GM23338 (cell line): Measurements from ENCODE around the gene ADGRV1. TPM values are rescaled to one million over a fixed set of nuclear protein-coding genes. Genes with fewer than 3 reads are reported as not detected.

ENCODE experiments used
- ATAC-seq: fragments of 200-7000 bp; cut with Tn5 transposase; 3 replicates; pipeline ENCODE4 v1.9.1; 2020
- DNase-seq: peaks from one replicate; pipeline ENCODE4 v3.0.0-alpha.2; 2015; ENCODE audit warnings: low spot score
- H2AFZ ChIP-seq: fragments of 200-600 bp; sonication (generic); 2 replicates; pipeline ENCODE4 v1.8.0; 2016; ENCODE audit warnings: antibody characterized with exemption, mild to moderate bottlenecking, moderate library complexity
- H3F3A ChIP-seq: fragments of 200-600 bp; sonication (generic); replicated peaks from 2 replicates; pipeline ENCODE4 v1.8.0; 2017; ENCODE audit warnings: antibody characterized with exemption, mixed run types, low read depth
- H3K27ac ChIP-seq: fragments of 200-600 bp; sonication (generic); 2 replicates; pipeline ENCODE4 v1.6.1; 2016; ENCODE audit warnings: low read depth
- H3K27me3 ChIP-seq: fragments of 200-600 bp; sonication (generic); 2 replicates; pipeline ENCODE4 v1.8.0; 2016; ENCODE audit warnings: mild to moderate bottlenecking, mixed run types, moderate library complexity; ENCODE audit not compliant: insufficient read depth
- H3K36me3 ChIP-seq: fragments of 200-600 bp; sonication (generic); 2 replicates; pipeline ENCODE4 v1.8.0; 2016; ENCODE audit warnings: mild to moderate bottlenecking; ENCODE audit not compliant: insufficient read depth
- H3K4me1 ChIP-seq: fragments of 200-600 bp; sonication (generic); 2 replicates; pipeline ENCODE4 v1.8.0; 2016; ENCODE audit warnings: mild to moderate bottlenecking, moderate library complexity; ENCODE audit not compliant: insufficient read depth
- H3K4me2 ChIP-seq: fragments of 200-600 bp; sonication (generic); 2 replicates; pipeline ENCODE4 v1.7.1; 2017; ENCODE audit warnings: mixed run types
- H3K4me3 ChIP-seq: fragments of 200-600 bp; sonication (generic); 2 replicates; pipeline ENCODE4 v1.6.1; 2016; ENCODE audit warnings: mixed run types
- H3K79me2 ChIP-seq: fragments of 200-600 bp; sonication (generic); replicated peaks from 2 replicates; pipeline ENCODE4 v1.8.0; 2017; ENCODE audit warnings: mild to moderate bottlenecking; ENCODE audit not compliant: insufficient read depth
- H3K9me2 ChIP-seq: fragments of 200-600 bp; sonication (generic); 2 replicates; pipeline ENCODE4 v1.8.0; 2017; ENCODE audit not compliant: insufficient read depth
- H4K20me1 ChIP-seq: fragments of 200-600 bp; sonication (generic); replicated peaks from 2 replicates; pipeline ENCODE4 v1.8.0; 2017; ENCODE audit warnings: mild to moderate bottlenecking; ENCODE audit not compliant: insufficient read depth
- H3K27ac Mint-ChIP-seq: 2 replicates; pipeline ENCODE4 v1.8.0; 2020; ENCODE audit warnings: inconsistent platforms, mild to moderate bottlenecking, moderate library complexity, mixed read lengths
- H3K27me3 Mint-ChIP-seq: 3 replicates; pipeline ENCODE4 v1.8.0; 2022; ENCODE audit warnings: low read depth, mild to moderate bottlenecking, moderate library complexity, mixed read lengths, inconsistent platforms; ENCODE audit not compliant: insufficient read depth, poor library complexity
- H3K36me3 Mint-ChIP-seq: 3 replicates; pipeline ENCODE4 v1.8.0; 2021; ENCODE audit warnings: low read depth, mild to moderate bottlenecking, inconsistent platforms, moderate library complexity, mixed read lengths
- H3K4me1 Mint-ChIP-seq: 3 replicates; pipeline ENCODE4 v1.8.0; 2020; ENCODE audit warnings: mild to moderate bottlenecking, inconsistent platforms, mixed read lengths
- H3K4me3 Mint-ChIP-seq: 3 replicates; pipeline ENCODE4 v1.8.0; 2021; ENCODE audit warnings: moderate library complexity, mild to moderate bottlenecking, inconsistent platforms, mixed read lengths
- H3K9me3 Mint-ChIP-seq: 3 replicates; pipeline ENCODE4 v1.8.0; 2020; ENCODE audit warnings: moderate library complexity, mild to moderate bottlenecking, inconsistent platforms, mixed read lengths
- CREB1 ChIP-seq: fragments of 250-450 bp; sonication (Bioruptor Pico); IDR thresholded peaks from 2 replicates; pipeline ENCODE4 v1.5.0; 2020; ENCODE audit warnings: low read depth, mild to moderate bottlenecking, moderate library complexity
- CTCF ChIP-seq, 2 experiments: fragments of 200-600 bp in 1 of 2; sonication (generic) in 1 of 2; conservative IDR thresholded peaks; 2 replicates each; pipeline versions ENCODE4 v1.5.1 to v1.6.1; 2016 to 2017; ENCODE audit warnings: antibody characterized with exemption in 2 of 2, low read depth in 2 of 2, mild to moderate bottlenecking in 2 of 2, moderate library complexity in 1 of 2
- ETS1 ChIP-seq: IDR thresholded peaks from 2 replicates; pipeline ENCODE4 v1.6.1; 2016; ENCODE audit warnings: antibody characterized with exemption
- EZH2 ChIP-seq: fragments of 200-600 bp; sonication (generic); IDR thresholded peaks from one replicate; pipeline ENCODE4 v1.8.0; 2017; ENCODE audit warnings: antibody characterized with exemption, mild to moderate bottlenecking, low read depth; ENCODE audit not compliant: unreplicated experiment
- EZH2phosphoT487 ChIP-seq: fragments of 200-600 bp; sonication (generic); IDR thresholded peaks from one replicate; pipeline ENCODE4 v1.8.1; 2018; ENCODE audit warnings: antibody characterized with exemption; ENCODE audit not compliant: unreplicated experiment
- JUNB ChIP-seq: IDR thresholded peaks from one replicate; pipeline ENCODE4 v1.6.1; 2016; ENCODE audit warnings: antibody characterized with exemption; ENCODE audit not compliant: unreplicated experiment
- NANOG ChIP-seq: IDR thresholded peaks from 2 replicates; pipeline ENCODE4 v1.6.1; 2016; ENCODE audit warnings: antibody characterized with exemption, borderline replicate concordance
- POLR2AphosphoS5 ChIP-seq: IDR thresholded peaks from 2 replicates; pipeline ENCODE4 v1.6.1; 2016; ENCODE audit warnings: antibody characterized with exemption, low read depth
- REST ChIP-seq: IDR thresholded peaks from one replicate; pipeline ENCODE4 v1.6.1; 2018; ENCODE audit warnings: antibody characterized with exemption; ENCODE audit not compliant: unreplicated experiment
- STAT1 ChIP-seq: IDR thresholded peaks from one replicate; pipeline ENCODE4 v1.6.1; 2016; ENCODE audit warnings: antibody characterized with exemption; ENCODE audit not compliant: unreplicated experiment
- ZNF114 ChIP-seq: fragments of 250-450 bp; sonication (Bioruptor Pico); IDR thresholded peaks from 2 replicates; pipeline ENCODE4 v1.5.0; 2020; ENCODE audit warnings: mild to moderate bottlenecking, moderate library complexity
- ZNF331 ChIP-seq: fragments of 250-450 bp; sonication (Bioruptor Pico); IDR thresholded peaks from 2 replicates; pipeline ENCODE4 v1.5.0; 2020; ENCODE audit warnings: low read depth, mild to moderate bottlenecking, moderate library complexity
- ZNF462 ChIP-seq: fragments of 250-450 bp; sonication (Bioruptor Pico); IDR thresholded peaks from 2 replicates; pipeline ENCODE4 v1.5.0; 2020; ENCODE audit warnings: mild to moderate bottlenecking, moderate library complexity
- polyA plus RNA-seq: library from polyadenylated mRNA; unstranded; fragments of >200 nt; fragmentation: Nextera tagmentation; extraction: Ambion mirVana; gene quantifications from 2 replicates; pipeline ENCODE4 v1.2.1, GENCODE V29; 2016
- total RNA-seq: library from RNA; depleted of rRNA; stranded (reverse); fragments of >200 nt; shearing (Covaris generic); gene quantifications from 2 replicates; pipeline ENCODE4 v1.2.3, GENCODE V29; 2014

Gene ADGRV1
- total and polyA plus RNA-seq, 2 experiments from 2014 or later = 46.1 to 149 TPM

GRCh38 chr5:91175708-91176107 lies 617.1 kb downstream of the ADGRV1 start:
- no peak overlapping the region for H2AFZ ChIP-seq

More at GRCh38 chr5:91175708-91176107, 617.1 kb downstream of the ADGRV1 start:
- no peak overlapping the region for H3K27ac Mint-ChIP-seq
- peaks cover 4% of the 10 kb centered on the region for H3K27me3 Mint-ChIP-seq
- ATAC-seq = no peak
- H3F3A ChIP-seq = no peaks in the 10 kb centered on the region
- H3K4me3 ChIP-seq = no peak overlapping the region
- no peak overlapping the region for H3K4me2 ChIP-seq
- TF ChIP-seq JUNB (no peak), ETS1 (no peak), ZNF331 (CRISPR knock-in tag) (no peak), ZNF462 (CRISPR knock-in tag) (no peak), STAT1 (no peak), CREB1 (CRISPR knock-in tag) (no peak), POLR2AphosphoS5 (no peak), NANOG (no peak), CTCF (conservative IDR thresholded peaks at IDR 0.05; ENCODE audit: low read depth in 2 of 2) (no peak), EZH2 (no peak), ZNF114 (no peak), REST (no peak), EZH2phosphoT487 (no peak)
- H3K36me3 Mint-ChIP-seq = no peaks in the 10 kb centered on the region
- H3K4me1 Mint-ChIP-seq = peaks cover 26% of the 10 kb centered on the region
- DNase-seq = no peak
- no peaks in the 10 kb centered on the region for H4K20me1 ChIP-seq
- H3K4me1 ChIP-seq = peaks cover 31% of the 10 kb centered on the region
- no peaks in the 10 kb centered on the region for H3K79me2 ChIP-seq
- no peaks in the 10 kb centered on the region for H3K36me3 ChIP-seq
- H3K9me3 Mint-ChIP-seq = no peaks in the 10 kb centered on the region
- no peak overlapping the region for H3K4me3 Mint-ChIP-seq
- no peaks in the 10 kb centered on the region for H3K27me3 ChIP-seq
- H3K9me2 ChIP-seq = 0 out of 2 replicates have a peak, but pooled peaks cover 3% of the 10 kb centered on the region
- no peak overlapping the region for H3K27ac ChIP-seq
